ENCODE data around the gene GBE1. TPM values are rescaled to one million over a fixed set of nuclear protein-coding genes. Genes with fewer than 3 reads are reported as not detected.

GBE1 gene
- polyA plus RNA-seq (2011; rRNA removed) (37.0 and 62.8 TPM in 2 replicates), polyA minus RNA-seq (2011; rRNA and poly(A)+ RNA removed) (36.4 and 42.7 TPM in 2 replicates)

DNA sequence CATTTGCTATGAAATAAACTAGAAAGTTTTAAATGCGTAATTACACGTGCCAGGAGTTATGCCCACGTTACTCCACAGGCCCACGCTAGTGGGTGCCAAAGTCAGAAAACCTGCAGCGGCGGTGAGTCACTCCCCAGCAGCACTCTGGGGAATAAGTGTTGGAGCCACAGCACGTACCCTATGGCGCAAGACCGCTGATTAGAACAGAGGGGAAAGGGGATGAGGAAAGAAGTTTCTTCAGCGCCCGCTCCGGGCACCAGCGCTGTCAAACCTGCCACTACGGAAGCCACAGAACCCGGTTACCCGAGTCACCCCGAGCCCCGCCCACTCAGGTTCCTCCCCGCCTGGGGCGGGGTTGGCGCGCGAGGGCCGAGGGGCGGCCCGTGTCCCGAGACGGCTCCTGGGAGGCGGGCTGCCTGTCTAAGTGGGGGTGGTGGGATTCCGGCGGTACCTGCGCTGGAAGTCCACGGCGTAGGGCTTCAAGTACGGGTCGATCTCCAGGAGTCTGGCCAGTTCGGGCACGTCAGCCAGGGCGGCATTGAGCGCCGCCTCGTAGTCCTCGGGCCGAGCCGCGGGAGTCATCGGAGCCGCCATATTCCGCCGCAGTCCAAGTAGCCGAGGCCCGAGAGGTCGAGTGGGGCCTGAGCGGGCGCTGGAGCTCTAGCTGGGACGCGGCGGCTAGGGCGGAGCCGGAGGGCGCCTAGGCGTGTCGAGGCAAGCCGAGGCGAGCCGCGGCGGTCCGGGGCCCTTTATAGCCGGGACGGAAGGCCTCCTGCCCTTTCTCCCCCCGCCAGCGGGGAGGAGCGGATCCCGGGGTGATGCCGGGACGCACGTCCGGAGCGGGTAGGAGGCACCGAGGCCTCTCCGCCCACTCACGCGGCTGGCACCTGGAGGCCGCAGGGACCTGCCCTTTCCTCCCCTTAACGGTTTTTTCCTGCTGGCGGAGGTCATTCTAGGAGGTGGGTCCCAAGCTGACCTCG, at the start of gene GBE1:
TSS of gene GBE1 (minus strand) at position 722 of the 980 bp plus-strand sequence. CDS start at position 594, 128 bp downstream.
- Histone ChIP-seq H3K27me3 (ENCODE audit: control insufficient read depth, insufficient read depth, low read length) (no peaks in the 10 kb centered on the region), H3K4me3 (ENCODE audit: low read depth, low read length) (peak within 1 kb of the TSS; percentile 69), H3K36me3 (ENCODE audit: control insufficient read depth, insufficient read depth, low read length) (no peaks in the 10 kb centered on the region)
- DNase-seq (ENCODE audit: low read depth) = peak; percentile 71
- peak; percentile 62 for TF ChIP-seq CTCF (IDR thresholded peaks at IDR 0.05; ENCODE audit: insufficient read depth, low read depth, low read length)
- POLR2A ChIA-PET = interaction anchor here (1.0 kb wide), 1 partner anchor 16 kb away, joined by 3 read pairs; no protein-coding TSS in a partner anchor
- CTCF ChIA-PET = interaction anchor here (0.6 to 0.7 kb wide), 2 partner anchors 42 to 93 kb away, joined by 3 read pairs; no protein-coding TSS in a partner anchor

DNA sequence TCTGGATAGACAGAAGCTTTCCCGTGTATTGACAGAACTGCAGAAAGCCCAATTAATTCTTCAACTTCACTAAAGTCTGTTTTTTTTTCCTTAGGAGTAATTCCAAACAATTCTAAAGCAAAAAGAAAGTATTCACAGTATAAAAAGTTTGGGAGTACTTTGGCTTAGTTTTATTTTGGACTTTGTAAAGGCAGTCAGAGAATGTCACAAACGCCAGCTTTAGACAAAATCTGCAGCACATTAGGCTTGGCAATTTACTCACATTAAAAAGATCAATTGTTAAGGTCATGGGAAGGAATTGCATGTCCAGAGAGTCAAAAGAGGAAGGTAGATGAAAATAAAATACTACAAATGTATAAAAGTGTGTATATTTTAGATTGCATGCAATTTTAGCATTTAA, 47.5 kb upstream of the GBE1 start:
- Histone ChIP-seq H3K4me3 (ENCODE audit: low read depth, low read length) (no peak overlapping the region), H3K27me3 (ENCODE audit: control insufficient read depth, insufficient read depth, low read length) (no peaks in the 10 kb centered on the region), H3K36me3 (ENCODE audit: control insufficient read depth, insufficient read depth, low read length) (no peaks in the 10 kb centered on the region)
- DNase-seq (ENCODE audit: low read depth) = no peak
- ChIA-PET POLR2A (no interaction called here), CTCF (no interaction called here)
- TF ChIP-seq CTCF (IDR thresholded peaks at IDR 0.05; ENCODE audit: insufficient read depth, low read depth, low read length) = no peak

- H3K4me3 ChIP-seq (ENCODE audit: low read depth, low read length) = no peak overlapping the region
- DNase-seq (ENCODE audit: low read depth) = no peak
- POLR2A ChIA-PET = no interaction called here
- CTCF ChIA-PET = no interaction called here
- no peaks in the 10 kb centered on the region for H3K36me3 ChIP-seq (ENCODE audit: control insufficient read depth, insufficient read depth, low read length)
- no peak for TF ChIP-seq CTCF (IDR thresholded peaks at IDR 0.05; ENCODE audit: insufficient read depth, low read depth, low read length)
- no peaks in the 10 kb centered on the region for H3K27me3 ChIP-seq (ENCODE audit: control insufficient read depth, insufficient read depth, low read length)
These were observed 38.0 kb upstream of the GBE1 start for GRCh38 chr3:81799403-81799802.

GRCh38 chr3:81793410-81793809, 32.0 kb upstream of the GBE1 start:
- POLR2A ChIA-PET = no interaction called here
- no peak overlapping the region for H3K4me3 ChIP-seq (ENCODE audit: low read depth, low read length)
- CTCF ChIA-PET = no interaction called here
- no peaks in the 10 kb centered on the region for H3K36me3 ChIP-seq (ENCODE audit: control insufficient read depth, insufficient read depth, low read length)
- no peak for TF ChIP-seq CTCF (IDR thresholded peaks at IDR 0.05; ENCODE audit: insufficient read depth, low read depth, low read length)
- no peak for DNase-seq (ENCODE audit: low read depth)
- no peaks in the 10 kb centered on the region for H3K27me3 ChIP-seq (ENCODE audit: control insufficient read depth, insufficient read depth, low read length)

- CTCF ChIA-PET = no interaction called here
- no peak for TF ChIP-seq CTCF (IDR thresholded peaks at IDR 0.05; ENCODE audit: insufficient read depth, low read depth, low read length)
- DNase-seq (ENCODE audit: low read depth) = no peak
- POLR2A ChIA-PET = no interaction called here
- Histone ChIP-seq H3K4me3 (ENCODE audit: low read depth, low read length) (no peak overlapping the region), H3K36me3 (ENCODE audit: control insufficient read depth, insufficient read depth, low read length) (no peaks in the 10 kb centered on the region), H3K27me3 (ENCODE audit: control insufficient read depth, insufficient read depth, low read length) (no peaks in the 10 kb centered on the region)
These were observed 28.7 kb upstream of the GBE1 start for GRCh38 chr3:81790117-81790516.
